ENCODE measurements around the gene NENF. TPM values are rescaled to one million over a fixed set of nuclear protein-coding genes. Genes with fewer than 3 reads are reported as not detected.

Gene NENF
- total RNA-seq, 1 donor from 2014 or later: 110 TPM

DNA sequence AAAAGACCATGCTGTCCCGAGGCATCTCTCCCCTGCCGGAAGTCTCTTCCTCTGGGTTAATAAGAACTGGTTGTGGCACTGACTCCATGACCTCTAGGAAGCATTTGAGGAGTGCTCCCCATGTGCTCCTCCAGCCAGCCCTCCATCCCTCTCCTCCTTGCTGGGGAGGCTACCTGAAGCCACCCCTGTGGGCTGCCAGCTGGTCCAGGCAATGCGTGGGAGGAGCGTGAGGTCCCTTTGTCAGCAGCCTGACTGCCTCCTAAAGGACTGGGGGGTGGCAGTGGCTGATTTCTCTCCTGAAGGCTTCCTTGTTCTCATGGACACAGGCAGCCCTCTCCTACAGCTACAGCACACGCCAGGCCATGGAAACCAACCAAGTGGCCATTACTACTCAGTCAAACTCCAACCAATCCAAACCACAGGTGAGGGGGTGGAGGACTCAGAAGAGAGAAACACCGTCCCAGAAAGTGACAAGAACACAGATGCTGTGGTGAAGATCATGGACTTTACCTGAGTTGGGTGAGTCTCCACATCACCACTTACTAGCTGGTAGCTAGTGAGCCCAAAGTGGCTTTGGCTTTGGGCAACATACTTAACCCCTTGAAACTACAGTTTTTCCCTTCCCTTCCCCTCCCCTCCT, 35.2 kb downstream of the NENF start:
- TF ChIP-seq, protein P1, sequence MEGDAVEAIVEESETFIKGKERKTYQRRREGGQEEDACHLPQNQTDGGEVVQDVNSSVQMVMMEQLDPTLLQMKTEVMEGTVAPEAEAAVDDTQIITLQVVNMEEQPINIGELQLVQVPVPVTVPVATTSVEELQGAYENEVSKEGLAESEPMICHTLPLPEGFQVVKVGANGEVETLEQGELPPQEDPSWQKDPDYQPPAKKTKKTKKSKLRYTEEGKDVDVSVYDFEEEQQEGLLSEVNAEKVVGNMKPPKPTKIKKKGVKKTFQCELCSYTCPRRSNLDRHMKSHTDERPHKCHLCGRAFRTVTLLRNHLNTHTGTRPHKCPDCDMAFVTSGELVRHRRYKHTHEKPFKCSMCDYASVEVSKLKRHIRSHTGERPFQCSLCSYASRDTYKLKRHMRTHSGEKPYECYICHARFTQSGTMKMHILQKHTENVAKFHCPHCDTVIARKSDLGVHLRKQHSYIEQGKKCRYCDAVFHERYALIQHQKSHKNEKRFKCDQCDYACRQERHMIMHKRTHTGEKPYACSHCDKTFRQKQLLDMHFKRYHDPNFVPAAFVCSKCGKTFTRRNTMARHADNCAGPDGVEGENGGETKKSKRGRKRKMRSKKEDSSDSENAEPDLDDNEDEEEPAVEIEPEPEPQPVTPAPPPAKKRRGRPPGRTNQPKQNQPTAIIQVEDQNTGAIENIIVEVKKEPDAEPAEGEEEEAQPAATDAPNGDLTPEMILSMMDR (IDR thresholded peaks at IDR 0.05): no peak
- TF ChIP-seq POLR2AphosphoS5 (IDR thresholded peaks at IDR 0.05; ENCODE audit: insufficient read depth in 1 of 2, low read depth in 1 of 2): no peak
- TF ChIP-seq POLR2A (IDR thresholded peaks at IDR 0.05): no peak
- no peak overlapping the region for H3K27ac ChIP-seq
- intact Hi-C loops (cut with DNase I): no loop called here

DNA sequence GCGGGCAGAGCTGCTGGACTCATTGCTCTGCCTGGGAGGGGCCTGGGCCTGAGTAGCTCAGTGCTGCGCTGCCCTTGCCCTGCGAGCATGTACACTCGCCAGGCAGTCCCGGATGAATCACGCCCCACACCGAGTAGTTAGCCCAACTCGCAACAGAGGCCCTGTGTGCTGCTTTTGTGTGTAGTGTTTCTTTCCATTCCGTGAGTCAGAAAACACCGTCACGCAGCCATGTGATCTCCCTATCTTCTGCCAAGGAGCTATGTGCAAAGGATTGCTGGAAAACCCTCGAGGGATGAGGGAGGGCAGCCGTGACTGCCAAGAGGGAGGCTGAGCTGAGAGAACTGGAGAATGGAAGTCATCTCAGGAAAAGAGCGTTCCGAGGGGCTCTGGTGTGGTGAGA, 37.3 kb downstream of the NENF start:
- no peak overlapping the region for H3K4me3 ChIP-seq
- no peaks in the 10 kb centered on the region for H3K27me3 ChIP-seq
- H3K27ac ChIP-seq: peak overlapping the region; percentile 75
- intact Hi-C loops (cut with DNase I): loop anchor here (10.0 kb wide), 2 partner anchors 135 to 315 kb away; partner anchors contain the start of gene ATF3
- no peaks in the 10 kb centered on the region for H3K9me3 ChIP-seq
- peaks cover 29% of the 10 kb centered on the region for H3K4me1 ChIP-seq
- DNase-seq (ENCODE audit: extremely low spot score in 2 of 2): peak in 1 of 2 donors; percentile 97
- H3K36me3 ChIP-seq: no peaks in the 10 kb centered on the region
- TF ChIP-seq POLR2AphosphoS5 (IDR thresholded peaks at IDR 0.05; ENCODE audit: insufficient read depth in 1 of 2, low read depth in 1 of 2) (peak; percentile 85 to 96), POLR2A (IDR thresholded peaks at IDR 0.05) (peak in 1 of 2 donors; percentile 1)
- TF ChIP-seq, protein P1 (IDR thresholded peaks at IDR 0.05): no peak

More for the DNA sequence above, 35.2 kb downstream of the NENF start:
- H3K4me1 ChIP-seq: peaks cover 29% of the 10 kb centered on the region
- no peaks in the 10 kb centered on the region for H3K9me3 ChIP-seq
- no peak overlapping the region for H3K4me3 ChIP-seq
- H3K27me3 ChIP-seq: no peaks in the 10 kb centered on the region
- no peaks in the 10 kb centered on the region for H3K36me3 ChIP-seq
- no peak for DNase-seq (ENCODE audit: extremely low spot score in 2 of 2)

DNA sequence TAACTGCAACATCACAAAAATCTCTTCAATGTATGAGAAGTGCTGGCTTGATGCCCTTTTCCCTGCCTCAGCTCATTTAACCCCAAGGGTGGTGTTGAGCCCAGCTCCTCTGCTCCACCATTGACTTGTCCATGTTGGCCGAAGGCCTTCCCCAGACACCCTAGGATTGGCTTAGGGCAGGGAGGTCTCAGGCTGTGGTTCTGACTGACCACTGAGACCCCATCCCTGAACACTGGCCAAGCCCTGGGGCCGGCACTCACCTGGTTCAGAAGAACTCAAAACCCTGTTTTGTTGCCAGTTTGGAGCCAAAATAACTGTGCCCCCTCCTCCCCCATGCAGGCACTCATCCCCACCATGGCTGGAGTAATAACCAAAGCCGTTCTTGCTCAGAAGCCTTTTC, 38.6 kb downstream of the NENF start:
- H3K27me3 ChIP-seq: no peaks in the 10 kb centered on the region
- H3K9me3 ChIP-seq: no peaks in the 10 kb centered on the region
- intact Hi-C loops (cut with DNase I): loop anchor here (10.0 kb wide), 2 partner anchors 134 to 314 kb away; partner anchors contain the start of gene ATF3
- no peak overlapping the region for H3K27ac ChIP-seq
- TF ChIP-seq POLR2A (IDR thresholded peaks at IDR 0.05) (no peak), POLR2AphosphoS5 (IDR thresholded peaks at IDR 0.05; ENCODE audit: insufficient read depth in 1 of 2, low read depth in 1 of 2) (no peak)
- TF ChIP-seq, protein P1 (IDR thresholded peaks at IDR 0.05): no peak
- no peak for DNase-seq (ENCODE audit: extremely low spot score in 2 of 2)
- H3K4me3 ChIP-seq: no peak overlapping the region
- no peaks in the 10 kb centered on the region for H3K36me3 ChIP-seq
- H3K4me1 ChIP-seq: peaks cover 29% of the 10 kb centered on the region

DNA sequence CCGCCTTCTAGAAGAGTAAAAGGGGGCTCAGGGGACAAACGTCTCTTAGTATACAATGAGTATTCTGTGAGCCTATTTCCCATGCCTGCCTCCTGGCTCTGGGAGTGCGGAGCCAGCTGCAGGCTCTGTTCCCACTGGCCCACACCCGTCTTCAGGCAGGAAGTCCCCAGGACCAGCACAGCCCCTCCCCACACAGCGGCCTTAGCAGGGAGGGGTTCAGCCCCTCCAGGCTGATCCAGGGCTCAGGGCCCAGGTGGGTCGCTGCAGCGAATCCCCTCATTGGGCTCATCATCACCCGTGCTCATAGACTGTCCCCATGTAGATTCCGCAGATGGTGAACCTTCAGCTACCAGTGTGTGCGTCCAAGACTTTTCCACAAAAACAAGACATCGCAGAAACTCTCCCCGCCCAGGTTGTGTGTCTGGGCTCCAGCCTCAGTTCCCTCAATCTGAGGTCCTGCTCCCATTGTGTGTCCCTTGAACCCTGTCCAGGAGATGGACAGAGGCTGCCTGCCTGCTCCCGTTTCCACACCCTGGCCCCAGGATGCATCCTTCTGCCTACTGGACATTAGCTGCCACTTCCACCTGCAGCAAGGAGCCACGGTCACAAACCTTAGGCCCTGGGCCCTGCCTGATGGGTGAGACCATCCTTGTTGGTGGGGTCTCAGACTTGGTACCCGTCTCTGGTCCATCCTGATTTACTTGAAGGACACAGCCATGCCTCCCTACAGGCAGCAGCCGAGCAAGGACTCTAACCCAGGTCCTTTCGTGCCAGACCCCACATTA, 39.4 kb downstream of the NENF start:
- TF ChIP-seq, protein P1 (IDR thresholded peaks at IDR 0.05): no peak
- TF ChIP-seq POLR2A (IDR thresholded peaks at IDR 0.05) (no peak), POLR2AphosphoS5 (IDR thresholded peaks at IDR 0.05; ENCODE audit: insufficient read depth in 1 of 2, low read depth in 1 of 2) (no peak)
- intact Hi-C loops (cut with DNase I): loop anchor here (10.0 kb wide), 2 partner anchors 133 to 313 kb away; partner anchors contain the start of gene ATF3
- Histone ChIP-seq H3K4me3 (no peak overlapping the region), H3K36me3 (no peaks in the 10 kb centered on the region), H3K9me3 (no peaks in the 10 kb centered on the region), H3K4me1 (peaks cover 22% of the 10 kb centered on the region), H3K27me3 (no peaks in the 10 kb centered on the region), H3K27ac (no peak overlapping the region)
- DNase-seq (ENCODE audit: extremely low spot score in 2 of 2): no peak
